ENCODE data around the gene TCEANC2. TPM values are rescaled to one million over a fixed set of nuclear protein-coding genes. Genes with fewer than 3 reads are reported as not detected.
A peak's percentile ranks its signal among the peaks of the same experiment; 100 is the strongest.

The TCEANC2 gene
- total RNA-seq, 4 donors from 2014 or later, result 1.9 to 4.3 (median 3.2) TPM

DNA sequence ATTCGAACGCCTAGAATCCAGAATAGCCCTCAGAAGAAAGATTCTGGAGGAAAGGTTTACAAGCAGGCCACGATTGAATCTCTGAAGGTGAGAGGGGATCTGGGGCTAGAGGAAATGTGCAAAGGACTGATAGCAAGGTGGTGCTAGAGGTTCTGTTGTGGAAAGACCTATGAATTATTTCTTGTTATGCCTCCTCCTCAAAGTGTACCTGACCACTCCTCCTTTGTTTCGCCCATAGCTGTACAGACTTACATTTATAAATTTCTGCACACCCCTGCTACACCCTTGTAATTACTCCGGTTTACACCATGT lies 986 bp downstream of the TCEANC2 start:
- TF ChIP-seq POLR2A (IDR thresholded peaks at IDR 0.05), result no peak
- TF ChIP-seq, protein P1, sequence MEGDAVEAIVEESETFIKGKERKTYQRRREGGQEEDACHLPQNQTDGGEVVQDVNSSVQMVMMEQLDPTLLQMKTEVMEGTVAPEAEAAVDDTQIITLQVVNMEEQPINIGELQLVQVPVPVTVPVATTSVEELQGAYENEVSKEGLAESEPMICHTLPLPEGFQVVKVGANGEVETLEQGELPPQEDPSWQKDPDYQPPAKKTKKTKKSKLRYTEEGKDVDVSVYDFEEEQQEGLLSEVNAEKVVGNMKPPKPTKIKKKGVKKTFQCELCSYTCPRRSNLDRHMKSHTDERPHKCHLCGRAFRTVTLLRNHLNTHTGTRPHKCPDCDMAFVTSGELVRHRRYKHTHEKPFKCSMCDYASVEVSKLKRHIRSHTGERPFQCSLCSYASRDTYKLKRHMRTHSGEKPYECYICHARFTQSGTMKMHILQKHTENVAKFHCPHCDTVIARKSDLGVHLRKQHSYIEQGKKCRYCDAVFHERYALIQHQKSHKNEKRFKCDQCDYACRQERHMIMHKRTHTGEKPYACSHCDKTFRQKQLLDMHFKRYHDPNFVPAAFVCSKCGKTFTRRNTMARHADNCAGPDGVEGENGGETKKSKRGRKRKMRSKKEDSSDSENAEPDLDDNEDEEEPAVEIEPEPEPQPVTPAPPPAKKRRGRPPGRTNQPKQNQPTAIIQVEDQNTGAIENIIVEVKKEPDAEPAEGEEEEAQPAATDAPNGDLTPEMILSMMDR (IDR thresholded peaks at IDR 0.05), result no peak
- intact Hi-C loops (cut with DNase I), result no loop called here
- H3K4me1 ChIP-seq, result peaks cover 20 to 52% (median 26%) of the 10 kb centered on the region in 3 donors
- peaks cover 0 to 23% (median 0%) of the 10 kb centered on the region in 3 donors for H3K36me3 ChIP-seq
- 32 to 41% methylated on average over 5 of the region's 5 CpGs for WGBS, 2 donors
- no peaks in the 10 kb centered on the region for H3K27me3 ChIP-seq
- no peaks in the 10 kb centered on the region for H3K9me3 ChIP-seq
- H3K4me3 ChIP-seq, result peak overlapping the region; percentile 67 to 96 (median 78)
- DNase-seq, result no peak
- H3K27ac ChIP-seq, result peak overlapping the region in 3 of 4 donors; percentile 98

DNA sequence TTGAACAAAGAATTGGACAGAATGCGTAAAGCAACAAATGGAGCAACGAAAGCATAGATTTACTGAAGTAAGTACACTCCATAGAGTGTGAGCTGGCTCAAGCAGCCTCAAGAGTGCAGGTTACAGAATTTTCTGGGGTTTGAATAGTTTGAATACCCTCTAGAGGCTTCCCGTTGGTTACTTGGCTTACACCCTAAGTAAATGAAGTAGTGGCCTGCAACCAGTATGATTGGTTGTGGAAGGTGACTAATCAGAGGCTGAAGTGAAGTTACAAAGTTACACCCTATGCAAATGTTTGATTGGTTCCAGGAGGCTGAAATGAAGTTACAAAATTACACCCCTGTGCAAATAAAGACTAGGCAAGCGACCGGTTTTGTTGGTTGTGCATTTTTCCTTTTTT lies 10.9 kb downstream of the TCEANC2 start:
- no peak for DNase-seq
- TF ChIP-seq POLR2A (IDR thresholded peaks at IDR 0.05), result no peak
- TF ChIP-seq, protein P1 (IDR thresholded peaks at IDR 0.05), result no peak
- WGBS, 2 donors, result 53 to 85% methylated on average over 5 of the region's 5 CpGs

DNA sequence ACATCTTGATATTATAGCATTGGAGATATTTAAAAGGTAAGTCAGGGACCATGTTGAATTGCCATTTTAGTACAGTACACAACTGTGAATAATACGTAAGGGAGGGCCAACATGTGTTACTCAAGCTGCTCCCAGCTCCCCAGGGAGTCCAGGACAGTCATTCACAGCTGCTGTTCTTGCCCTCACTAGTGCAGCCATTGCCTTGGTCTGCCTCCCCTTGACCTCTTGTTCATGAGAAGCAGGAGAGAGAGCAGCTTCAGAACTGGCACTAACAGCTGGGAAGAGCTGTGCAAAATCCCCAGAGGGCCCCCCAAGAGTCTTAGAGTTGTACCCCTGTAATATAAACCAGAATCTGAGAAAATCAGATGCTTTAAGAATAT lies 16.4 kb downstream of the TCEANC2 start:
- no peaks in the 10 kb centered on the region for H3K27me3 ChIP-seq
- WGBS, 2 donors, result 53 to 60% methylated on average over 1 of the region's 1 CpG
- intact Hi-C loops (cut with DNase I), result loop anchor here (5.0 kb wide), 1 partner anchor 423 kb away; no protein-coding TSS in a partner anchor
- no peaks in the 10 kb centered on the region for H3K4me1 ChIP-seq
- no peak overlapping the region for H3K27ac ChIP-seq
- no peak overlapping the region for H3K4me3 ChIP-seq
- H3K36me3 ChIP-seq, result peaks cover 0 to 13% (median 0%) of the 10 kb centered on the region in 3 donors
- TF ChIP-seq POLR2A (IDR thresholded peaks at IDR 0.05), result no peak
- TF ChIP-seq, protein P1 (IDR thresholded peaks at IDR 0.05), result no peak
- no peak for DNase-seq
- H3K9me3 ChIP-seq, result no peaks in the 10 kb centered on the region

More for the DNA sequence above, 10.9 kb downstream of the TCEANC2 start:
- Histone ChIP-seq H3K27ac (no peak overlapping the region), H3K27me3 (no peaks in the 10 kb centered on the region), H3K36me3 (peaks cover 0 to 2% (median 0%) of the 10 kb centered on the region in 3 donors), H3K9me3 (no peaks in the 10 kb centered on the region), H3K4me1 (no peaks in the 10 kb centered on the region), H3K4me3 (no peak overlapping the region)
- intact Hi-C loops (cut with DNase I), result no loop called here

DNA sequence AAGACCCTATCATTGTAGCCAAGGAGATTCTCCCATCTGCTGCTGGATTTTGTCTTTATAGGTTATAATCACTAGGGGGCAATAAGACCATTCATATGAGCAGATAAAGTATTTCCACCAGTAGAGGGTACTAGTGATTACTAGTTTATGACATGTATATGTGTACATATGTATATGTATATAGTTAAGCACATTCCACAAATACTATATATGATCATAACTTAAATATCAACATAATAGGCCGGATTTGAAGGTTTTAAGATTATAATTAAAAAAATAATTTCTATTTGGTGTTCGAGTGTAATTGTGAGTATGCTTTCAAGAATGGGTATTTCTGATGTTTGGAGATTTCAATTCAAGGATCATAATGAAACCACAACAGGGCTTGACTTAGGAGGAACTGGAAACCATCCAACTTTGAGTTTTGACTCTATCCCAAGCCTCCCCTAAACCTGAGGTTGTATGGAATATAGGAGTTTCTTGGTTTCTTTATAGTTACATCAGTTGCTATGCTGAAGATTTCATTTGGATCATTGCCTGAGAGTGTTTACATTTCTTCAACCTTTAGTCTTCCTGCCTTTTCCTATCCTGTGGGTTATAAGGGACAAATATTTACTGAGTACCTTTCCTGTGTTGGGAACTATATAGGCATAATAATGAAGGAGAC lies 16.9 kb downstream of the TCEANC2 start:
- WGBS, 2 donors, result 10 to 11% methylated on average over 2 of the region's 2 CpGs
- Histone ChIP-seq H3K36me3 (peaks cover 0 to 13% (median 0%) of the 10 kb centered on the region in 3 donors), H3K4me1 (no peaks in the 10 kb centered on the region), H3K27ac (no peak overlapping the region), H3K27me3 (no peaks in the 10 kb centered on the region), H3K9me3 (no peaks in the 10 kb centered on the region), H3K4me3 (no peak overlapping the region)
- DNase-seq, result no peak
- no peak for TF ChIP-seq POLR2A (IDR thresholded peaks at IDR 0.05)
- TF ChIP-seq, protein P1 (IDR thresholded peaks at IDR 0.05), result peak in 5 of 6 experiments; percentile 59 to 74 (median 64)
- intact Hi-C loops (cut with DNase I), result loop anchor here (5.0 kb wide), 1 partner anchor 422 kb away; no protein-coding TSS in a partner anchor

DNA sequence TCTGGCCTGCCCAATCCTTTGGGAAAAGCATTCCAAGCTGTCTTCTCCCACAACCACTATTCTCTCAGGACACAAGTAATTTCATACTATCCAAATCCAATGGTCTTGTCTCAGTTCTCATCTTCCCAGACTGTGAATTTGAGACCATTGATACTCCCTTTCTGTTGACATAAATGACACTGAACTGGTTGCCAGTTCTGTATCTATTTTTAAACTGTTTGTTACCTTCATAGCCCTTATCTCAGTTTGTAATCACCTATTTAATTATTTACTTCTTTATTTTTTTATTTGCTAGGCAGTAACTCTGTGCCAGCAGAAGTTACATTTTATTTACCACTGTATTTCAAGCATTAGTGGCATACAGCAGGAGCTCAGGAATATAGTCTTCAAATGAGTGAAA lies 24.0 kb downstream of the TCEANC2 start:
- H3K4me3 ChIP-seq, result no peak overlapping the region
- TF ChIP-seq, protein P1 (IDR thresholded peaks at IDR 0.05), result no peak
- no peak for TF ChIP-seq POLR2A (IDR thresholded peaks at IDR 0.05)
- H3K9me3 ChIP-seq, result no peaks in the 10 kb centered on the region
- no peaks in the 10 kb centered on the region for H3K27me3 ChIP-seq
- no peak for DNase-seq
- intact Hi-C loops (cut with DNase I), result no loop called here
- H3K27ac ChIP-seq, result no peak overlapping the region
- peaks cover 0 to 8% (median 0%) of the 10 kb centered on the region in 3 donors for H3K36me3 ChIP-seq
- H3K4me1 ChIP-seq, result peaks cover 0 to 7% (median 3%) of the 10 kb centered on the region in 3 donors

Data from esophagus squamous epithelium (tissue), 5 donors.